K562 (cell line): ENCODE data around the gene SAMD15. TPM values are rescaled to one million over a fixed set of nuclear protein-coding genes. Genes with fewer than 3 reads are reported as not detected.

Source experiments
- BACH1 ChIP-seq: fragments of 200-800 bp; sonication (Bioruptor generic); IDR thresholded peaks from 2 replicates; pipeline ENCODE4 v1.6.1; 2016; ENCODE audit warnings: missing genetic modification characterization, missing compliant biosample characterization
- E2F5 ChIP-seq: sonication (generic); formaldehyde crosslinking; IDR thresholded peaks from 2 replicates; pipeline ENCODE4 v1.8.0; 2022; ENCODE audit warnings: mild to moderate bottlenecking, missing genetic modification reagents
- GTF2E2 ChIP-seq: fragments of 200-800 bp; sonication (Bioruptor generic); IDR thresholded peaks from 2 replicates; pipeline ENCODE4 v1.6.1; 2016; ENCODE audit warnings: missing genetic modification characterization, missing compliant biosample characterization
- HOXB6 ChIP-seq: fragments of 250-450 bp; sonication (Bioruptor Pico); IDR thresholded peaks from 2 replicates; pipeline ENCODE4 v1.5.1; 2022; ENCODE audit warnings: mild to moderate bottlenecking, borderline replicate concordance
- HSF4 ChIP-seq: fragments of 250-450 bp; sonication (Bioruptor Pico); IDR thresholded peaks from 2 replicates; pipeline ENCODE4 v2.1.2; 2022; ENCODE audit warnings: mild to moderate bottlenecking, moderate library complexity, borderline replicate concordance
- KLF6 ChIP-seq: fragments of 250-450 bp; sonication (Bioruptor Pico); IDR thresholded peaks from 2 replicates; pipeline ENCODE4 v1.4.0; 2020; ENCODE audit warnings: mild to moderate bottlenecking, moderate library complexity, borderline replicate concordance
- MYNN ChIP-seq, 2 experiments: sonication (generic); formaldehyde crosslinking in 1 of 2; IDR thresholded peaks; 2 replicates each; pipeline versions ENCODE4 v1.5.0 to v1.6.1; 2016 to 2020; ENCODE audit warnings: antibody characterized with exemption in 1 of 2, missing genetic modification reagents in 1 of 2
- NBN ChIP-seq: fragments of 450-650 bp; IDR thresholded peaks from 2 replicates; pipeline ENCODE4 v1.6.1; 2016; ENCODE audit warnings: low read depth, mild to moderate bottlenecking
- PHB2 ChIP-seq: fragments of 450-650 bp; IDR thresholded peaks from 2 replicates; pipeline ENCODE4 v1.6.1; 2017; ENCODE audit warnings: low read depth
- PHF20 ChIP-seq: fragments of 450-650 bp; IDR thresholded peaks from 2 replicates; pipeline ENCODE4 v1.6.1; 2018; ENCODE audit not compliant: partially characterized antibody
- SMARCC2 ChIP-seq: fragments of 450-650 bp; IDR thresholded peaks from 2 replicates; pipeline ENCODE4 v1.6.1; 2017; ENCODE audit warnings: antibody characterized with exemption, moderate library complexity, mild to moderate bottlenecking, low read depth
- SRSF3 ChIP-seq: fragments of 200-400 bp; formaldehyde crosslinking; IDR thresholded peaks from 2 replicates; pipeline ENCODE4 v1.6.1; 2016; ENCODE audit warnings: mild to moderate bottlenecking, low read length, moderate library complexity; ENCODE audit not compliant: insufficient read depth
- TAF9B ChIP-seq: fragments of 450-650 bp; IDR thresholded peaks from 2 replicates; pipeline ENCODE4 v1.6.1; 2018; ENCODE audit warnings: mild to moderate bottlenecking; ENCODE audit not compliant: partially characterized antibody
- WHSC1 ChIP-seq: IDR thresholded peaks from one replicate; pipeline ENCODE4 v1.6.1; 2012; ENCODE audit warnings: low read length, control low read depth, inconsistent platforms
- ZNF134 ChIP-seq: fragments of 250-450 bp; sonication (Bioruptor Pico); conservative IDR thresholded peaks from 2 replicates; pipeline ENCODE4 v1.4.0; 2020
- ZNF224 ChIP-seq: sonication (generic); formaldehyde crosslinking; IDR thresholded peaks from 2 replicates; pipeline ENCODE4 v1.8.0; 2022; ENCODE audit warnings: mild to moderate bottlenecking, missing genetic modification reagents
- ZNF318 ChIP-seq, 2 experiments: fragments of 450-650 bp; IDR thresholded peaks; 2 replicates each; pipeline ENCODE4 v1.6.1; 2016; ENCODE audit warnings: mild to moderate bottlenecking in 2 of 2, borderline replicate concordance in 1 of 2, low read depth in 1 of 2, moderate library complexity in 1 of 2
- ZNF561 ChIP-seq: fragments of 450-650 bp; formaldehyde crosslinking; conservative IDR thresholded peaks from 2 replicates; pipeline ENCODE4 v1.4.0; 2020; ENCODE audit warnings: mild to moderate bottlenecking, moderate library complexity
- polyA plus RNA-seq, 8 experiments: library from polyadenylated mRNA; depleted of rRNA in 4 of 8; stranded (reverse) in 5 of 8; unstranded in 3 of 8; fragments of >200 nt; fragmentation: Nextera tagmentation in 2 of 8; fragmentation: Illumina TruSeq in 1 of 8; extraction: Ambion mirVana in 2 of 8; extraction: Trizol in 1 of 8; gene quantifications; 2 replicates each; pipeline versions ENCODE4 v1.2.1 to v1.2.3, GENCODE V29; 2011 to 2014; ENCODE audit warnings: inconsistent platforms in 1 of 8, missing spikeins in 1 of 8
- total RNA-seq, 7 experiments: library from RNA; depleted of rRNA in 6 of 7; stranded (reverse); fragments of >200 nt in 6 of 7; fragmentation: Illumina TruSeq in 2 of 7; extraction: Trizol in 2 of 7; gene quantifications; 2 replicates each; pipeline versions ENCODE4 v1.2.1 to v1.2.3, GENCODE V29; 2011 to 2021; ENCODE audit warnings: low replicate concordance in 1 of 7
- TF ChIP-seq, protein P1 (sequence below), 3 experiments: IDR thresholded peaks in 2 of 3; conservative IDR thresholded peaks in 1 of 3; 2 replicates each; pipeline ENCODE4 v1.5.1; 2011 to 2012; ENCODE audit warnings: low read length in 3 of 3, mild to moderate bottlenecking in 3 of 3, control low read depth in 2 of 3, improper control_type of control experiment in 1 of 3, inconsistent platforms in 1 of 3, low read depth in 1 of 3, mixed read lengths in 1 of 3, moderate library complexity in 1 of 3; ENCODE audit not compliant: insufficient read depth in 2 of 3

SAMD15 gene
- total and polyA plus RNA-seq, 9 of the 15 experiments (the other 6 are each of a cell fraction or from before 2014, with no cell fraction given) = 0.18 to 0.54 (median 0.25) TPM

GRCh38 chr14:77409131-77409533, 32.0 kb downstream of the SAMD15 start (continued):
- TF ChIP-seq ZNF318 (IDR thresholded peaks at IDR 0.05; ENCODE audit: borderline replicate concordance in 1 of 2, low read depth in 1 of 2) = no peak
- no peak for TF ChIP-seq WHSC1
- TF ChIP-seq HSF4 (CRISPR knock-in tag) = no peak
- no peak for TF ChIP-seq ZNF224 (CRISPR knock-in tag)
- TF ChIP-seq TAF9B = no peak
- no peak for TF ChIP-seq MYNN (IDR thresholded peaks at IDR 0.05)
- TF ChIP-seq MYNN (CRISPR knock-in tag; IDR thresholded peaks at IDR 0.05) = no peak
- TF ChIP-seq PHF20 = no peak
- TF ChIP-seq NBN = peak; percentile 8; the same call in 1 of the 2 replicates
- TF ChIP-seq ZNF134 (CRISPR knock-in tag) = no peak
- 0 out of 2 replicates have a peak, but pooled peaks have one; percentile 45 for TF ChIP-seq SMARCC2
- no peak for TF ChIP-seq HOXB6
- TF ChIP-seq SRSF3 = no peak
- no peak for TF ChIP-seq PHB2
- no peak for TF ChIP-seq GTF2E2 (tag)
- TF ChIP-seq, protein P1, sequence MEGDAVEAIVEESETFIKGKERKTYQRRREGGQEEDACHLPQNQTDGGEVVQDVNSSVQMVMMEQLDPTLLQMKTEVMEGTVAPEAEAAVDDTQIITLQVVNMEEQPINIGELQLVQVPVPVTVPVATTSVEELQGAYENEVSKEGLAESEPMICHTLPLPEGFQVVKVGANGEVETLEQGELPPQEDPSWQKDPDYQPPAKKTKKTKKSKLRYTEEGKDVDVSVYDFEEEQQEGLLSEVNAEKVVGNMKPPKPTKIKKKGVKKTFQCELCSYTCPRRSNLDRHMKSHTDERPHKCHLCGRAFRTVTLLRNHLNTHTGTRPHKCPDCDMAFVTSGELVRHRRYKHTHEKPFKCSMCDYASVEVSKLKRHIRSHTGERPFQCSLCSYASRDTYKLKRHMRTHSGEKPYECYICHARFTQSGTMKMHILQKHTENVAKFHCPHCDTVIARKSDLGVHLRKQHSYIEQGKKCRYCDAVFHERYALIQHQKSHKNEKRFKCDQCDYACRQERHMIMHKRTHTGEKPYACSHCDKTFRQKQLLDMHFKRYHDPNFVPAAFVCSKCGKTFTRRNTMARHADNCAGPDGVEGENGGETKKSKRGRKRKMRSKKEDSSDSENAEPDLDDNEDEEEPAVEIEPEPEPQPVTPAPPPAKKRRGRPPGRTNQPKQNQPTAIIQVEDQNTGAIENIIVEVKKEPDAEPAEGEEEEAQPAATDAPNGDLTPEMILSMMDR (IDR thresholded peaks at IDR 0.05 in 2 of 3, conservative IDR thresholded peaks at IDR 0.05 in 1 of 3; ENCODE audit: insufficient read depth in 2 of 3, low read depth in 1 of 3, low read length in 3 of 3) = peak; percentile 30 to 45 (median 39); a peak in 4 of 6 replicates
- no peak for TF ChIP-seq BACH1 (tag)
- TF ChIP-seq ZNF561 = no peak
- no peak for TF ChIP-seq KLF6 (CRISPR knock-in tag)
- no peak for TF ChIP-seq E2F5
